Midbrain (tissue), 1 donor: Measurements from ENCODE around the gene NAA20.
A peak's percentile ranks its signal among the peaks of the same experiment; 100 is the strongest.

ENCODE experiments used
- DNase-seq: peaks from one replicate; lab custom pipeline; 2025; lab: John Stamatoyannopoulos, UW

The NAA20 gene

DNA sequence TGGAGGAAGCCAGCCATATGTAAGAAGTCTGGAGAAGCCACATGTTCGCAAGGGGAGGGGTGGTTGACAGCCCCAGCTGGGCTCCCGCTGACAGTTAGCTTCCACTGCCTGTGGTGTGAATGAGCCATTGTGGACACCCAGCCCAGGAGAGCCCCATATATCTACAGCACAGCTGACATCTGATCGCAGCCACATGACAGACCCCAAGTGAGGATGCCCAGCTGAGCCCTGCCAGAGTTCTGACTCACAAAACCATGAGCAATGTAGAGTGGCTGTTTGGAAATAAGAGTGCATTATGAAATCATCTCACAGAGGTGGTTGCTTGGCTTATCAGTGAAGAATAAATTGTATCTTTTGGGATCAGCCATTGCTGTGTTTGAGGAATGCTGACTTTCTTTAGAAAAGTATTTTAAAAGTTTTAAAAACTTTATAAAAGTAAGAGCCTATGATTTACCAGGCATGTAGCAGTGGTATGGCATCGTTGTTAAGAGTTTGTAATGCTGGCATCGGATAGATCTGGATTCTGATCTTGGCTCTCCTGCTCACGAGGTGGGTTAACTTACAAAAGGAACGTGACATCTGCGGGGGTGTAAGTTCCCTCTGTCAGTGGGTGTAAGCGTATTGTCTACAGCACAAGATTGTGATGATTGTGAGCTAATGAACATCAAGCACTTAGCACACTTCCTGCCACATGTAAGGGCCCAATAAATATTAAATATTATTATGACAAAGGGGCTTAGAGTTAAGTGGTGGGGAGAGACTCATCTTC is 59.3 kb downstream of the NAA20 start:
- DNase-seq: peak; percentile 82

GRCh38 chr20:20078041-20078440 is 60.9 kb downstream of the NAA20 start:
- no peak for DNase-seq

DNA sequence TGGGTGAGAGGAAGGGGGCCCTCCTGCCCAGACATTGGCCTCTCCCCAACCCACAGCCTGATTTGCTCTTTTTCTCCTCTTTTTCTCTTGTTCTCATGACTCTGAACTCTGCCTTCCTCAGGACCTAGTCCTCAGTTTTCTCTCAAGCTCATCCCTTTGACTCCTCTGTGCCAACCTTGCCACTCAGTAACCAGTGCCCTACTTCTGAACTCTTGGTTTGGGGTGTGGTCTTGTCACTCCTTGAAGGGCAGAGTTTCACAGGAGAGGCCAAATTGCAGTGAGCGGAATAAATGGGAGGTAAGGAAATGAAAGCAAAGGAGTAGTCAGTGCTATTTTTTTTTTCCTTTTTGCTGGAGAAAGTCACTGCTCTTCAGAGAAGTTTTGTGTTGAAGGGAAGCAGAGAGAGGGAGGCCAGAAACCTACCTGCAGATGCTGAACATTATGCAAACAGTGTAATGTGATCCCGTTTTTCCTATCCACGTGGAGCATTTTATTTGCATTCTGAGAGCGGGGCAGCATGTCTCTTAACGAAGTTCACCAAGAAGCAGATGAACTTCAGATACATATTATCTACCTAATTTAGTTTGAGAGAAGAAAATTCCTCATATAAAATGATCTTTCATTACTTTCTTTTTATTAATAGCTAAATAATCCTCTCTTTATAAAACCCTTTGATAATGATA is 62.1 kb downstream of the NAA20 start:
- DNase-seq: no peak
